ENCODE results near the gene SH3GL3. TPM values are rescaled to one million over a fixed set of nuclear protein-coding genes. Genes with fewer than 3 reads are reported as not detected.

The SH3GL3 gene
- total RNA-seq, 1 donor from 2014 or later = 0.92 TPM

DNA sequence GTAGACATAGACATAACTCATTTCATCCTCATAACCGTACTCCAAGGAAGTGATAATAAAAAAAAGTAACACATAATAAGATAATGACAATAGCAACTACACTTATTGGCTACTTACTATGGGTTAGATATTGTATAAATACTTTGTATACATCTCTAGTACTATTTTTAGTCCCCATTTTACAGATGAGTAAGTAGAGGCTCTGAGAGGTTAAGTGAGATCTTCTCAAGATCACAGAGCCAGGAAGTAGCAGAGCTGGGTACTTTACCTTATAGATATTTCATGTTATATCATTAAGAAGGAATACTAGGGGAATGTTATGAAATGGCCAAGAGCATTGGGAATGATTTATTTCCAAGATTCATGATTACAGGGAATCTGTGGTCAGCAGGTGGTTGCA lies 157.4 kb downstream of the SH3GL3 start:
- H3K4me3 ChIP-seq (ENCODE audit: low read depth, low read length) = no peak overlapping the region
- DNase-seq (ENCODE audit: low read depth) = no peak
- TF ChIP-seq, protein P1, sequence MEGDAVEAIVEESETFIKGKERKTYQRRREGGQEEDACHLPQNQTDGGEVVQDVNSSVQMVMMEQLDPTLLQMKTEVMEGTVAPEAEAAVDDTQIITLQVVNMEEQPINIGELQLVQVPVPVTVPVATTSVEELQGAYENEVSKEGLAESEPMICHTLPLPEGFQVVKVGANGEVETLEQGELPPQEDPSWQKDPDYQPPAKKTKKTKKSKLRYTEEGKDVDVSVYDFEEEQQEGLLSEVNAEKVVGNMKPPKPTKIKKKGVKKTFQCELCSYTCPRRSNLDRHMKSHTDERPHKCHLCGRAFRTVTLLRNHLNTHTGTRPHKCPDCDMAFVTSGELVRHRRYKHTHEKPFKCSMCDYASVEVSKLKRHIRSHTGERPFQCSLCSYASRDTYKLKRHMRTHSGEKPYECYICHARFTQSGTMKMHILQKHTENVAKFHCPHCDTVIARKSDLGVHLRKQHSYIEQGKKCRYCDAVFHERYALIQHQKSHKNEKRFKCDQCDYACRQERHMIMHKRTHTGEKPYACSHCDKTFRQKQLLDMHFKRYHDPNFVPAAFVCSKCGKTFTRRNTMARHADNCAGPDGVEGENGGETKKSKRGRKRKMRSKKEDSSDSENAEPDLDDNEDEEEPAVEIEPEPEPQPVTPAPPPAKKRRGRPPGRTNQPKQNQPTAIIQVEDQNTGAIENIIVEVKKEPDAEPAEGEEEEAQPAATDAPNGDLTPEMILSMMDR (conservative IDR thresholded peaks at IDR 0.05; ENCODE audit: low read depth, low read length) = no peak

DNA sequence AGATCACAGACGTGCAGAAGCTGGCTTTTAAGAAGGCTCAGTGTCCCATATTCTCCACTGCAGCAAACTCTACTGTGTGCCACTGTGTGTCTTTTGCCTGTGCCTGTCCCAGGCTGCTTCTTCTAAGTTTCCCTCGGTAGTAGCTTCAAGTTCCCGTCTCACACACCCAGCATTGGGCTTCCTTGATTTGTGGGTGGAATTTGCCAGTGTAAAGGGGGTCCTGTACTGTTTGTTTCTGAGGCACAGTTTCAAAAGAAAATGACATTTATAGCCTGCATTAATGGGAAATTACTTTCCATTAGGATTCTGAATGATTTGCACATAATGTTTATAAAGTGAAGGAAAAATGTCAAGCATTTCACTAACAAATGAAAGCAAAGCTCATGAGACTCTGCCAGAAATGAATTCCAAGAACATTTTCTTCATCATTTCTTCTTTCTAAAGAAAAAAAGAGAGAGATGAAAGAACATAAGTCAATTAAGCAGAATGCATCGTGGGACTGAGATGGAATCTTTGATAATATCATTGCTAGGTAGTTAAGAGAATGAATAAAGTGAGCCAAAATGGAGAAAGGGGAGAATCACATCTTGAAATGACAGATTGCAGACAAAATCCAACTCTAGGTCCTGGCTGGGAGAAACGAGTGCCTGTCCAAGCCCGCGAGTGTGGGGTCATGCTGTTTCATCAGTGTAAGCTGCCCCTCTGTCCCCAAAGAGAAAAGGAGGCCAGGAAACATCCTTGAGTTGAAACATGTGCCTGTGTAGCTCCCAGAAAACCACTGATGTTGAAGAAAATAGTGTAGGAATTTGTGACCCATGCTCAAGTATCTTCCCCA lies 158.2 kb downstream of the SH3GL3 start:
- TF ChIP-seq, protein P1 (conservative IDR thresholded peaks at IDR 0.05; ENCODE audit: low read depth, low read length) = no peak
- no peak for DNase-seq (ENCODE audit: low read depth)
- no peak overlapping the region for H3K4me3 ChIP-seq (ENCODE audit: low read depth, low read length)

DNA sequence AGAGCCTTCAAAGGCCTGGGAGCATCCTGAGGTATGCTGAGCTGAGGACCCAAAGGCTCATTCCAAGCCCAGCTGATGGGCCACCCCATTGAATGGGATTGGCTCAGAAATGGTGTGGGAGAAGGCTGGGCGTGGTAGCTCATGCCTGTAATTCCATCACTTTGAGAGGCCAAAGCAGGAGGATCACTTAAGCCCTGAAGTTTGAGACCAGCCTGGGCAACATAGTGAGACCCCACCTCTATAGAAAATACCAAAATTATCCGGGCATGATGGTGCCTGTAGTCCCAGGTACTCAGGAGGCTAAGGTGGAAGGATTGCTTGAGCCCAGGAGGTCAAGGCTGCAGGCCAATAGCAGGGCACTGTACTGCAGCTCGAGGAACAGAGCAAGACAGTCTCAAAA lies 163.0 kb downstream of the SH3GL3 start:
- H3K4me3 ChIP-seq (ENCODE audit: low read depth, low read length) = no peak overlapping the region
- TF ChIP-seq, protein P1 (conservative IDR thresholded peaks at IDR 0.05; ENCODE audit: low read depth, low read length) = no peak
- DNase-seq (ENCODE audit: low read depth) = no peak

DNA sequence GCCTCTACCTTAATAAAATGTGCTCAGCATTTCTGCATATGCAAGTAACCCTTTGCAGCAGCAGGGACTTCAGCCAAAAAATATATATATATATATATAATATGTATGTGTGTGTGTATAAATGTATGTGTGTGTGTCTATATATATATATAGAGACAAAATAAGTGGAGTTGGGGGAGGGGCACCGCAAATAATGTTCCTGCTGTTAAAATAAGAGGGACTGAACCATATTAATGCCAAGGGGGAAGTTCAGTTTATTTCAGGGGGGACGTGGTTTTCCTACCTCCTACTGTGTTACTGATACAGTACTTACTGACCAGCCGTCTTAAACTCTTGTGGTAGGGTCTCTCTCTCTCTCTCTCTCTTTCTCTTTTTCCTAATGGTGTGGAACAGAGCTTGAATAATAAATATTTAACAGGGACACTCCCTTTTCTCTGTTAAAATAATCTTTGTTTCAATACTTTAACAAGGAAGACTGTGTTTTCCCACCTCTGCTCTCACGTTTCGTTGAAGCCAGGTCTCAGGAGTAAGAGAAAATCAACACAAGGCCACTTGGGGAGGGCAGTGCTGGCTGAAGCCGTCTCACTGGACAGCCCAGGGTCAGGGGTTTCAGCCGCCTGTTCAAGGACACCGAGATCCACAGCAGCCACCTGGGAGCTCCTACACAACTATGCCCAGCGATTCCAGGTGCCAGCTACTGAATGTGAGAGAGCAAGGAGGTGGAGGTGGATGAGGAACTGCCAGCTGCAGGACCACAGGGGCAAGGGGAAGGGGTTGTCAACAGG lies 164.0 kb downstream of the SH3GL3 start:
- TF ChIP-seq, protein P1 (conservative IDR thresholded peaks at IDR 0.05; ENCODE audit: low read depth, low read length) = no peak
- no peak for DNase-seq (ENCODE audit: low read depth)
- H3K4me3 ChIP-seq (ENCODE audit: low read depth, low read length) = no peak overlapping the region

DNA sequence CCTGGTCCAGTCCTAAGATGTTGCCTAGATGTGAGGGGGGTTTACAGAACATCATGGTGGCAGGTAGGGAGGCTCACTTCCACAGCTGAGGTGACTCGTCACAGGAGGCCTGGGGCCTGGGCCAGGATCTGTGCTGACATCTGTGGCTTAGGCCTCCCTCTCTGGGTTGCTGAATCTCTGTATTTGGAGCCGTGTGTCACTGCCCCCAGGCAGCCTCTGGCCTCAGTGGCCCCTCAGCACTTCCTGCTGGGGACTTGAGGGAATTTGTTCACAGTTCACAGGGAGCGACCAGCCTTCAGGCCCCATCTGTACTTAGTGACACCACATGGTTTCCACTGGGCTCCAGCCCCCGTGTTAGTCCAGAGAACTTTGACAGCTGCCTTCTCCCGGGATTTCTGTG lies 165.1 kb downstream of the SH3GL3 start:
- no peak for DNase-seq (ENCODE audit: low read depth)
- H3K4me3 ChIP-seq (ENCODE audit: low read depth, low read length) = no peak overlapping the region
- TF ChIP-seq, protein P1 (conservative IDR thresholded peaks at IDR 0.05; ENCODE audit: low read depth, low read length) = no peak

DNA sequence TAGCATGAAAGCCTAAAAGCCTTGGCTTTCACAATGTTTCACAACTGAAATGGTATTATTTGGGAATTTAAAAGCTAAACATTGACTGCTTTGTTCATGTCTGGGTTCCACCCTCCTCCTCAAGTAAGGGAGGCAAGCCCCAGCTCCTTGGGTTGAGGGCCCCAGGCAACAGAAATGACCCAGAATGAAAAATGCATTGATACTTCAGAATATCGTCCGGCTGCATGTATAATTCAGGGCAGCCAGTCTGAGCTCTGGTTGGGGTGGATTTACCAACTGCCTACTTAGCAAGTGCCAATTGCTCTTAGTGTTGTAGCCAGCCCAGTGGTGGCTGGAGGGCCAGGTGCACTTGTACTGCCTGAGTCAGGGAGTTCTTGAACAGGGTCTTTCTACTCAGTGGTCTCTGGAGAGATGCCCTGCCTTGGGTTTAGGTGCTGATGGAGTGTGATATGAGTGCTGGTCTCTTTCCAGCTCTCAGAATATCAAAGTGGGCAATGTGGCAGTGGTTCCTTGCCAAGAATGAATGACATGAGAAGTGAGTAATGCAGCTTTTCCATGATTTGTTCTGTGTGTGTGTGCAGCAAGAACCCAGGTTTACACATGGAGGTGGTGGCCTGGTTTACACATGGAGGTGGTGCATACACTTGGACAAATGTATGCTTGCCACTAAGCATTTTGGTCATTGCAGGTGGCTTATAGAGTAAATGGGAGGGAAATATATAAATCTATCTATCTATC lies 165.9 kb downstream of the SH3GL3 start:
- no peak overlapping the region for H3K4me3 ChIP-seq (ENCODE audit: low read depth, low read length)
- TF ChIP-seq, protein P1 (conservative IDR thresholded peaks at IDR 0.05; ENCODE audit: low read depth, low read length) = no peak
- no peak for DNase-seq (ENCODE audit: low read depth)
